OCI-LY1 (cell line): Measurements from ENCODE around the gene FAM228A.

Source experiments
- CTCF ChIP-seq: fragments of 200-600 bp; sonication (generic), shearing (Covaris generic); IDR thresholded peaks from 2 replicates; pipeline ENCODE4 v1.5.1; 2017; ENCODE audit warnings: mild to moderate bottlenecking, antibody characterized with exemption, low read length, moderate library complexity, mixed read lengths
- EZH2 ChIP-seq: fragments of 200-600 bp; sonication (generic), shearing (Covaris generic); IDR thresholded peaks from 2 replicates; pipeline ENCODE4 v1.8.0; 2017; ENCODE audit warnings: borderline replicate concordance, mixed run types, mild to moderate bottlenecking, antibody characterized with exemption, low read length, moderate library complexity, mixed read lengths

- TF ChIP-seq EZH2 (no peak), CTCF (no peak)
Measured at GRCh38 chr2:24222946-24223345, 48.1 kb downstream of the FAM228A start.
